Measurements from ENCODE around the gene KIFBP. TPM values are rescaled to one million over a fixed set of nuclear protein-coding genes. Genes with fewer than 3 reads are reported as not detected.

Gene KIFBP
- total and polyA plus RNA-seq, 2 donors (not counting 3 experiments of a cell fraction or from before 2014, with no cell fraction given), result 17.6 to 39.8 TPM

DNA sequence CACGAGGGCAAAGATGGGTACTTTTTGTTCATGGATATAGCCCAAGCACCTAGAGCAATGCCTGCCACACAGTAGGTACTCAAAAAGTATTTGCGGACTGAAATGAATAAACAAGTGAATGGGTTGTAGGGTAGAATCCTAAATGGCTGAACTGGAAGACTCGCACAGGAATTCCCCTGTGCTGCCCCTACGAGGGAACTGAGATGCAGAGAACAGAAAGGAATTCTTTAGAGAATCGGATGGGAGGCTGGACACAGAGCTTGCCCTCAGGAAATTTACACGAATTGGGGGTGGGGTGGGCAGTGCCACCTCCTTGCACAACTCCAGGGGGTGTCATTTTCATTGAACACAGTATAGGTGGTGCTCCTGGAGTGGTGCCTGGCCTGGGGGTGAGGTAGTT is 64.1 kb downstream of the KIFBP start:
- Histone ChIP-seq H3K9ac (replicated peaks; ENCODE audit: extremely low read depth, insufficient read depth, low read length) (no peak overlapping the region), H3K27me3 (ENCODE audit: control insufficient read depth in 2 of 2, insufficient read depth in 2 of 2, low read length in 2 of 2) (no peaks in the 10 kb centered on the region), H3K36me3 (ENCODE audit: control insufficient read depth in 2 of 2, extremely low read depth in 1 of 2, insufficient read depth in 2 of 2, low read length in 2 of 2) (no peaks in the 10 kb centered on the region), H3K4me1 (ENCODE audit: control insufficient read depth, extremely low read depth, insufficient read depth, low read length) (peaks cover 30% of the 10 kb centered on the region), H3K27ac (ENCODE audit: insufficient read depth, low read depth, low read length) (no peak overlapping the region), H3K4me3 (replicated peaks in 1 of 3; ENCODE audit: insufficient read depth in 1 of 3, low read depth in 1 of 3, low read length in 3 of 3) (no peak overlapping the region), H3K4me2 (ENCODE audit: insufficient read depth, low read length) (no peak overlapping the region), H2AFZ (ENCODE audit: low read depth, low read length) (no peak overlapping the region), H3K9me3 (replicated peaks; ENCODE audit: control insufficient read depth, insufficient read depth, low read length) (no peaks in the 10 kb centered on the region), H3K9me1 (replicated peaks; ENCODE audit: control insufficient read depth, extremely low read depth, insufficient read depth, low read length) (no peaks in the 10 kb centered on the region), H3K79me2 (ENCODE audit: control insufficient read depth, insufficient read depth, low read length) (no peaks in the 10 kb centered on the region), H4K20me1 (replicated peaks; ENCODE audit: control insufficient read depth, extremely low read depth, insufficient read depth, low read length) (no peaks in the 10 kb centered on the region)
- FAIRE-seq, result peak; percentile 4
- DNase-seq (ENCODE audit: low read depth, low spot score), result no peak
- dilution Hi-C loops (cut with MboI; ENCODE audit: extremely low pct_ligation_motif_present, low sequenced_read_pairs), result no loop called here
- intact Hi-C loops (cut with micrococcal nuclease), result no loop called here
- POLR2A ChIA-PET, result no interaction called here
- no peak for TF ChIP-seq POLR2A (IDR thresholded peaks at IDR 0.05; ENCODE audit: low read depth, low read length)
- no peak for TF ChIP-seq FOS (IDR thresholded peaks at IDR 0.05; ENCODE audit: borderline replicate concordance, insufficient read depth, low read length)
- no peak for TF ChIP-seq EZH2 (IDR thresholded peaks at IDR 0.05; ENCODE audit: borderline replicate concordance, low read depth, low read length, severe bottlenecking)
- TF ChIP-seq POLR2AphosphoS5 (IDR thresholded peaks at IDR 0.05; ENCODE audit: insufficient read depth, low read depth, low read length), result no peak
- TF ChIP-seq, protein P1, sequence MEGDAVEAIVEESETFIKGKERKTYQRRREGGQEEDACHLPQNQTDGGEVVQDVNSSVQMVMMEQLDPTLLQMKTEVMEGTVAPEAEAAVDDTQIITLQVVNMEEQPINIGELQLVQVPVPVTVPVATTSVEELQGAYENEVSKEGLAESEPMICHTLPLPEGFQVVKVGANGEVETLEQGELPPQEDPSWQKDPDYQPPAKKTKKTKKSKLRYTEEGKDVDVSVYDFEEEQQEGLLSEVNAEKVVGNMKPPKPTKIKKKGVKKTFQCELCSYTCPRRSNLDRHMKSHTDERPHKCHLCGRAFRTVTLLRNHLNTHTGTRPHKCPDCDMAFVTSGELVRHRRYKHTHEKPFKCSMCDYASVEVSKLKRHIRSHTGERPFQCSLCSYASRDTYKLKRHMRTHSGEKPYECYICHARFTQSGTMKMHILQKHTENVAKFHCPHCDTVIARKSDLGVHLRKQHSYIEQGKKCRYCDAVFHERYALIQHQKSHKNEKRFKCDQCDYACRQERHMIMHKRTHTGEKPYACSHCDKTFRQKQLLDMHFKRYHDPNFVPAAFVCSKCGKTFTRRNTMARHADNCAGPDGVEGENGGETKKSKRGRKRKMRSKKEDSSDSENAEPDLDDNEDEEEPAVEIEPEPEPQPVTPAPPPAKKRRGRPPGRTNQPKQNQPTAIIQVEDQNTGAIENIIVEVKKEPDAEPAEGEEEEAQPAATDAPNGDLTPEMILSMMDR (IDR thresholded peaks at IDR 0.05; ENCODE audit: extremely low read depth in 1 of 2, insufficient read depth in 1 of 2, low read depth in 1 of 2, low read length in 2 of 2), result no peak
- TF ChIP-seq, protein P2, sequence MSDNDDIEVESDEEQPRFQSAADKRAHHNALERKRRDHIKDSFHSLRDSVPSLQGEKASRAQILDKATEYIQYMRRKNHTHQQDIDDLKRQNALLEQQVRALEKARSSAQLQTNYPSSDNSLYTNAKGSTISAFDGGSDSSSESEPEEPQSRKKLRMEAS (IDR thresholded peaks at IDR 0.05; ENCODE audit: insufficient read depth, insufficient read length), result no peak
- TF ChIP-seq JUN (IDR thresholded peaks at IDR 0.05; ENCODE audit: borderline replicate concordance, insufficient read depth, insufficient read length, low read depth), result no peak
- no peak for TF ChIP-seq MYC (IDR thresholded peaks at IDR 0.05; ENCODE audit: low read depth, low read length)
- no peak for TF ChIP-seq GATA2 (IDR thresholded peaks at IDR 0.05; ENCODE audit: insufficient read depth, insufficient read length, low read depth, low read length)
- CTCF ChIA-PET, result interaction anchor here (1.2 kb wide), 1 partner anchor 12 kb away, joined by 3 read pairs; no protein-coding TSS in a partner anchor
- no TSS peak for BruUV-seq (replicated peaks)

Data from endothelial cell of umbilical vein (primary cell).